ENCODE data around the gene DDX43.

GRCh38 chr6:73460056-73460455 lies 65.4 kb downstream of the DDX43 start:
- TF ChIP-seq CTCF (IDR thresholded peaks at IDR 0.05) (no peak), EP300 (IDR thresholded peaks at IDR 0.05) (no peak), POLR2A (IDR thresholded peaks at IDR 0.05) (no peak)

All from ovary (tissue), 3 donors.